Stimulated activated CD4-positive, alpha-beta T cell treated with anti-CD3 and anti-CD28 coated beads, Interleukin-1b, Interleukin-23, amount 100 ng/mL, for 4 hours (primary cell): ENCODE data around the gene NFIB.

Experiments
- DNase-seq, 2 donors: peaks; one replicate each; pipeline ENCODE4 v3.0.0-alpha.2; 2020; ENCODE audit warnings: low read depth in 2 of 2

Gene NFIB

DNA sequence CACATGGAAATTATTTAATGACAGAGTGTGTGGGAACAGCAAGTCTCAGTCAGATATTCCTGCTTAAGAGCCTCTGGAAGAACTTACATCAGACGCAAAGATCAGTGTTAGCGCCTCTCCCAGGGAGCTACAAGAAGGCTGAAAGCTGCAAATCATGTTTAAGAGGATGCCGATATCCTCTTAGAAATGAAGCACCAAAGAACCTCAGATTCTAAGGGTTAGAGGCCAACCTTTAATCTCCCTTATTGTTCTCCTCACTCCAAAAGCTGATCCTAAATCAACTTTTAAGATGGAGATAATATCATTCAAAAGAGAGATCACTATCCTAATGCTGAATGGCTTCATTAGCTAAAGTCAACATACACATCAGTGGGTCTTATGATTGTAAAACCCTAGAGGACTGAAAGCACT lies 160.6 kb downstream of the NFIB start:
- DNase-seq = no peak

- DNase-seq = no peak
Observed at GRCh38 chr9:14151451-14151850, 162.5 kb downstream of the NFIB start.

- no peak for DNase-seq
Observed at GRCh38 chr9:14148501-14149103, 165.3 kb downstream of the NFIB start.

GRCh38 chr9:14147738-14148137 lies 166.2 kb downstream of the NFIB start:
- no peak for DNase-seq

DNA sequence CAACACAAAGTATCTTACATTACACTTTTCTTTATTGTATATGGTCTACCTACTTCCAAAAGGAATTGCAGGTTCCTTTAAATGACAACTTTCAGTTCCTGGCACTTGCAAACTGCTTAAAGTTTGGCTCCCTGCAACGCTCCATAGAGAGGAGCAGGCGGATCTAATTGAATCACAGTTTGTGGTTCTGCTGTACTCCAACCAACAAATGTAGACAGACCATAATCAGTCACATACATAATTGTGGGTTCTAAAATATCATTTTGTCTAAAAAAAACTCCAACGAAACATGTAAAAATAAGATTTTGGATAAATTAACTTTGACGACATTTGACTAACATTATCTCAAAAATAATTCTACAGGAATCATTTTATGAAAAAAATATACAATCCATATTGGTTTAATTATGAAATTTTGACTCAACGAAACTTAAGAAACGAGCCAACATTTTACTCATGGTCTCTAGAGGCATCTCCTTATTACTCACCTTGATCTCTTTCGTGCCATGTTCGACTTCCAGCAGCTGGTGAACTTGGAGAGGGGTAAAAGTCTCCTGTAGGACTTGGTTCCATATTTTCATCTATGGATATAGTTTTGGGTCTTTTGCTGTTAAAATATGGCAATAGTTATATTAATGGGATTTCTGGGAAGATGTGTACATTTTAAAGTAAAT lies 167.6 kb downstream of the NFIB start:
- no peak for DNase-seq

- no peak for DNase-seq
Observed at GRCh38 chr9:14144215-14144614, 169.7 kb downstream of the NFIB start.

GRCh38 chr9:14141699-14142098 lies 172.2 kb downstream of the NFIB start:
- DNase-seq = no peak

DNA sequence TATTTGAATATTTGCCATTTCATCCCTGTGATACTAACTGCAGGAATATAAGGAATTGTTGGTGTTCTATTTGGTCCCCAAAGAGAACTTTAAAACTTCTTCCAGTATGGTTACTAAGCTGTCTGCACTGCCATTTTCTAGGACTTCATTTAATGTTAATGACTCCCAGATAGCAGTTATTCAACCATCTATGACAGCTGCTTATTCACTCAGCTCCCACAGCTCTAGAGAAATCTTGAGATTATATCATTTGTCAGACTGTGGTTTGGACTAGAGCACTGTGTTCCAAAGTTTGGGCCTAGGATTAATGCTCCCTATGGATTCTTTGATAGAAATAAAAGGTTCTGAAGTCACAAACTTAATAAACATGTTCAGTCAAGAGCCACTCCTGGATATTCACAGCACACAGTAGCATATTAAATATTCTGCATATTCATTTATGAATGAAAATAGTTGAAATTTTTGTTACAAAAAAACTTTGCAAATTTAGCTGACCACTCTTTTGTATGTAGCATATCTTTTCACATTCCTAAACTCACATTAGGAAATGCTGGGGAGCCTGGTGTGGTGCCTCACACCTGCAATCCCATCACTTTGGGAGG lies 173.7 kb downstream of the NFIB start:
- no peak for DNase-seq

DNA sequence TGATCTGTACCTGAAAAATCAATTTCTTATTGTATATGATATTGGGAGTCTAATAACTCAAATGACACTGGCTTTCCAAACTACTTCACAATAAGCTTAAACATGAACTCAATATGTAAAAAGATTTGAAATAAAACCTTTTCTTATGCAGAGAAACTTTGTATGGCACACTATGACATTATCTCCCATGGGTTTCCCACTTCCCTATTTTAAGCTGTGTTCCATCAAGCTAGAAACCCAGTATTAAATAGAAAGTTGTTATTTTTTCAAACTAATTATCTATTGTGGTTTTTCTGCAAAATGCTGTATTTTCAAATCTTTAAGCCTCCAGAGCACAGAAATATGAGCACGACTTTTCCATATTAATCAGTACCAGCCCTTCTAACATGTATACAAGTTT lies 174.7 kb downstream of the NFIB start:
- no peak for DNase-seq

- DNase-seq = no peak
Observed at GRCh38 chr9:14136646-14137370, 177.1 kb downstream of the NFIB start.

GRCh38 chr9:14136047-14136635 lies 177.8 kb downstream of the NFIB start:
- DNase-seq = no peak

GRCh38 chr9:14135421-14135820 lies 178.5 kb downstream of the NFIB start:
- no peak for DNase-seq

- DNase-seq = no peak
Observed at GRCh38 chr9:14133394-14133793, 180.5 kb downstream of the NFIB start.

GRCh38 chr9:14132775-14133174 lies 181.2 kb downstream of the NFIB start:
- DNase-seq = no peak

DNA sequence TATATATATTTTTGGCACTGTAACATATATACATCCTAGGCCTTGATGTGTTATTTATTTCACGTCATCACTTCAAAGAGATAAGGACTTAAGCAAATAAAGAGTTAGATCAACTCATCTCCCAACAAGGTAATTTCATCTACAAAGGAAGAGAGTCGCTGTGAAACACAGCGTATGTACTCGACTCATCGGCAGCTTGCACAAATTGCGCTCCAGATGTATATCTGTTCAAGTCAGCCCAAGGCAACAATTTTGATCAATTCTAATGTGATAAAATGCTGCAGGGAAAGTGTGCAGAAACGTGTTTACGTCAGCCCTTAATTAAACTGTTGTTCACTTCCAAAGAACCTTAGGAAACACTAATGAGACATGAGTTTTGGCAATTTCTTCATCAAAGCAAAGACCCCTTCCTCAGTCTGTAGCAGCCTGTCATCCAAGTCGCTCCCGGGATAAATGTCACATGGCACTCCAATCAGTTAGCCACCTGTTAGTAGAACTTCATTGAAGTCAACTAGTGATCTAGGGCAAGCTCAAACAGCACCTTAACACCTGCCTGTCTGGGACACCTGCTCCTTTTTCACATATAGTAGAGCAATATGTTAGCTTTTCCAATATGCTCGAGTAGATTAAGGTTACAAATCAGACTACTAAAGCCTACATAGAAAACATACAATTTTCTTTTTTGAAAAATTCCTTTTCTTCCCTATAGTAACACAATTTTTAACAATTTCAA lies 182.4 kb downstream of the NFIB start:
- DNase-seq = no peak

DNA sequence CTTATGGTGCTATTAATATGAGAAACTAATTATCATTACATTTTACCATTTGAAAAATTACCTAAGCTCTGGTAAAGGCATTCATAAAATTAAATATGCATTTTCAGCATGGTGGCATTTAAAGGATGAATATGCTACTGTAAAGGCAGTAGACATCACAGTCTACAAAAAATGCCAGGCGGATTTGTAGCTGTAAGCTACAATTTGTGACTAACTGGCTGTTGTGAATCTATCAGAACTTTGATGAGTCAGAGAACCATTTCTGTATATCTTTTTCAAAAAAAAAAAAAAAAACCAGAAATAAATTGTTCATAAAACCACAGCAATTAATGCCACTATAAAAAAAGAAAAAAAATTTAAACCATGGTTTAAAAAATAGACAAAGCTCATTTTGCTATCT lies 186.3 kb downstream of the NFIB start:
- no peak for DNase-seq

DNA sequence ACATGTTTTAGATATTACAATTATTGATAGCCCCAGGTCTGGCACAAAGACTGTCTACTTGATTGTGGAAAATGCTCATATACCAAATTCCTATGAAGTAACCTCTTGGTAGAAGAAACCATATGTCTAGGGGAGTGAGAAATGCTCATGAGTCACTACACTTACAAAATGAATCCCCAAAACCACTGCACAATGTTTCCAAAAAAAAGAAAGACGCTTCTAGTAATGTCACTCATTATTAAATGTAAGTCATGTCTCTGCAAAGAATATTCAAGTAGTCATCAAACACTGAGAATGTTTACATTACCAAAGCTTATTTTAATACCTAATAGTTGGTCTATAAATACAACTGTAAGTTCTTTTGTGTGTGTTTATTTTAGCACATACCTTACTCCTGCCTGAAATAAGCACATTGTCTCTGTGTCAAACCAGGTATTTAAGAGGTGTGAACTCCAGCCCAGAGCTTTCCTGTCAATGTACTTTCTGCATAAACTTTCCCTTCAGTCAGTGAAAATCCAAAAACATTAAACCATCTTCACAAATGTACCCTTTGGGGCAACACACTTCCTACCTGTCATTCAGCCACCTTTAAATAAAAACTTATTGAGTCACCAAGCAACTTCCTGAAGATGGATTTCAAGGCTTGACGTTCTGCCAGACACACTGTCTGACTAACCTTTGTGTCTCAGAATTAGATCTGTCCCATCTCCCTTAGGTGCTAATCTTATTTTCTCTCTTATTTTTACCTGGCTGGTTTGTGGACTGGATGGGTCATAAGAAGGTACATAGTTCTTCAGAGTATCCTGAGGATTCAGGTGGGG lies 194.0 kb downstream of the NFIB start:
- no peak for DNase-seq

GRCh38 chr9:14112226-14112625 lies 201.7 kb downstream of the NFIB start:
- DNase-seq = no peak

- DNase-seq = no peak
Observed at GRCh38 chr9:14111696-14112095, 202.2 kb downstream of the NFIB start.

DNA sequence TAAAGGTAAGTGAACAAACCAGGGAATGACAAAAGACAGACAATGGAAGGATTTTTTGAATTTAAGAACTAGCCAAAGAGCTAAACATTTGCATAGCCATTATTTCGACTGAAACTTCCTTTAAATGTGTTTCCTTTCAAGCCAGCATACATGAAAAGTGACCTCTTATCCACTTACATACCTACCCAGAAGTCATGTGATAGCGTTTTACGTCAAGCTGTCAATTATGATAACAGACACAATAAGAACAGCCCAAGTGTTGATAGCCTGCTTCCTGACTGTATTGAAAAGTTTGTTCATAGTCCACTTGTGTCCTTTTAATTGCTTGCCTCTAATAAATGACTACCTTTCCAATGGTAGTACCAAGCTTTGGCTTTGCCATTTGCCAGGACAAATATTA lies 206.0 kb downstream of the NFIB start:
- DNase-seq = no peak

- no peak for DNase-seq
Observed at GRCh38 chr9:14107495-14107894, 206.4 kb downstream of the NFIB start.
